Endothelial cell (in vitro differentiated cells): ENCODE results near the gene BLVRB. TPM values are rescaled to one million over a fixed set of nuclear protein-coding genes. Genes with fewer than 3 reads are reported as not detected.
"Not testable (repeated sequence)": the region's sequence is repeated elsewhere in the genome, so short reads cannot be mapped to it uniquely, and the experiment has no call there.

Experiments
- DNase-seq: peaks from one replicate; pipeline ENCODE4 v3.0.0; 2021; ENCODE audit warnings: low spot score
- H3K27ac Mint-ChIP-seq: one replicate; pipeline ENCODE4 v1.8.0; 2021; ENCODE audit warnings: mixed read lengths, inconsistent platforms; ENCODE audit not compliant: unreplicated experiment
- H3K27me3 Mint-ChIP-seq: one replicate; pipeline ENCODE4 v1.8.0; 2021; ENCODE audit warnings: mild to moderate bottlenecking, moderate library complexity, mixed read lengths, inconsistent platforms; ENCODE audit not compliant: unreplicated experiment
- H3K36me3 Mint-ChIP-seq: one replicate; pipeline ENCODE4 v1.8.0; 2021; ENCODE audit warnings: mild to moderate bottlenecking, low read depth, mixed read lengths, inconsistent platforms; ENCODE audit not compliant: unreplicated experiment
- H3K4me1 Mint-ChIP-seq: one replicate; pipeline ENCODE4 v1.8.0; 2021; ENCODE audit warnings: mild to moderate bottlenecking, mixed read lengths, inconsistent platforms; ENCODE audit not compliant: unreplicated experiment
- H3K4me3 Mint-ChIP-seq: one replicate; pipeline ENCODE4 v1.8.0; 2021; ENCODE audit warnings: mild to moderate bottlenecking, mixed read lengths, inconsistent platforms; ENCODE audit not compliant: unreplicated experiment
- H3K9me3 Mint-ChIP-seq: one replicate; pipeline ENCODE4 v1.8.0; 2021; ENCODE audit warnings: mixed read lengths, inconsistent platforms; ENCODE audit not compliant: unreplicated experiment
- total RNA-seq: library from RNA; stranded (reverse); fragmentation: NEBNext Ultra II Directional; extraction: Animal tissue kit (Norgen Biotek cat#: 25700); gene quantifications from one replicate; pipeline ENCODE4 v1.2.1, GENCODE V29; 2021; ENCODE audit not compliant: unreplicated experiment
- TF ChIP-seq, protein P1 (sequence below): fragments of 200-600 bp; sonication (generic); IDR thresholded peaks from one replicate; pipeline ENCODE4 v1.5.0; 2021; ENCODE audit warnings: antibody characterized with exemption; ENCODE audit not compliant: unreplicated experiment

Gene BLVRB
- total RNA-seq, 1 donor from 2014 or later: 17.5 TPM

DNA sequence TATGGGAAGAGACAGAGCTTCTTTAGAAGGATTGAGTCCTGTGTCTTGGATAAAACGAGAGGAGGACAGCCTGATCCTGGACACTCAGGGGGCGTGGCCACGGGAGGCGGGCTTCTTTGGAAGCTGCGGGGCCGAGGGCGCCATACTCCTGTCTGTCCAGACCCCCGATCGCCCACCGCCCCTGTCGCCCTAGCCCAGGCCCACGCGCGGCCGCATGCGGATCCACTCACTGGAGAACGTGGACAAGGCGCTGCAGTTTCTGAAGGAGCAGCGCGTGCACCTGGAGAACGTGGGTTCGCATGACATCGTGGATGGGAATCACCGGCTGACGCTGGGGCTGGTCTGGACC, 24.3 kb upstream of the BLVRB start:
- no peak for DNase-seq
- TF ChIP-seq, protein P1, sequence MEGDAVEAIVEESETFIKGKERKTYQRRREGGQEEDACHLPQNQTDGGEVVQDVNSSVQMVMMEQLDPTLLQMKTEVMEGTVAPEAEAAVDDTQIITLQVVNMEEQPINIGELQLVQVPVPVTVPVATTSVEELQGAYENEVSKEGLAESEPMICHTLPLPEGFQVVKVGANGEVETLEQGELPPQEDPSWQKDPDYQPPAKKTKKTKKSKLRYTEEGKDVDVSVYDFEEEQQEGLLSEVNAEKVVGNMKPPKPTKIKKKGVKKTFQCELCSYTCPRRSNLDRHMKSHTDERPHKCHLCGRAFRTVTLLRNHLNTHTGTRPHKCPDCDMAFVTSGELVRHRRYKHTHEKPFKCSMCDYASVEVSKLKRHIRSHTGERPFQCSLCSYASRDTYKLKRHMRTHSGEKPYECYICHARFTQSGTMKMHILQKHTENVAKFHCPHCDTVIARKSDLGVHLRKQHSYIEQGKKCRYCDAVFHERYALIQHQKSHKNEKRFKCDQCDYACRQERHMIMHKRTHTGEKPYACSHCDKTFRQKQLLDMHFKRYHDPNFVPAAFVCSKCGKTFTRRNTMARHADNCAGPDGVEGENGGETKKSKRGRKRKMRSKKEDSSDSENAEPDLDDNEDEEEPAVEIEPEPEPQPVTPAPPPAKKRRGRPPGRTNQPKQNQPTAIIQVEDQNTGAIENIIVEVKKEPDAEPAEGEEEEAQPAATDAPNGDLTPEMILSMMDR: no peak
- Mint-ChIP-seq H3K27me3 (peaks cover 2% of the 10 kb centered on the region), H3K27ac (no peak overlapping the region), H3K9me3 (peaks cover 4% of the 10 kb centered on the region), H3K36me3 (peaks cover 4% of the 10 kb centered on the region), H3K4me1 (no peaks in the 10 kb centered on the region), H3K4me3 (no peak overlapping the region)

DNA sequence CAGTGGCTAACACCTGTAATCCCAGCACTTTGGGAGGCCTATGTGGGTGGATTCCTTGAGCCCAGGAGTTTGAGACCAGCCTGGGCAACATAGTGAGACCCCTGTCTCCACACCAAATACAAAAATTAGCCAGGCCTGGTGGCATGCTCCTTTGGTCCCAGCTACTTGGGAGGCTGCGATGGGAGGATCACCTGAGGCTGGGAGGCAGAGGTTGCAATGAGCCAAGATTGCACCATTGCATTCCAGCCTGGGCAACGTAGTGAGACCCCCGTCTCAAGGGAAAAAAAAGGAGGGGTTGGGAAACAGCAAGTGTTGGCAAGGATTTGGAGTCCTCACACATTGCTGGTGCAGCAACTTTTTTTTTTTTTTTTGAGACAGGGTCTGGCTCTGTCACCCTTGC, 20.5 kb upstream of the BLVRB start:
- H3K27ac Mint-ChIP-seq: no peak overlapping the region
- DNase-seq: no peak
- H3K4me3 Mint-ChIP-seq: no peak overlapping the region
- H3K9me3 Mint-ChIP-seq: peaks cover 2% of the 10 kb centered on the region
- H3K27me3 Mint-ChIP-seq: peaks cover 2% of the 10 kb centered on the region
- peaks cover 2% of the 10 kb centered on the region for H3K36me3 Mint-ChIP-seq
- TF ChIP-seq, protein P1: no peak
- H3K4me1 Mint-ChIP-seq: no peaks in the 10 kb centered on the region

DNA sequence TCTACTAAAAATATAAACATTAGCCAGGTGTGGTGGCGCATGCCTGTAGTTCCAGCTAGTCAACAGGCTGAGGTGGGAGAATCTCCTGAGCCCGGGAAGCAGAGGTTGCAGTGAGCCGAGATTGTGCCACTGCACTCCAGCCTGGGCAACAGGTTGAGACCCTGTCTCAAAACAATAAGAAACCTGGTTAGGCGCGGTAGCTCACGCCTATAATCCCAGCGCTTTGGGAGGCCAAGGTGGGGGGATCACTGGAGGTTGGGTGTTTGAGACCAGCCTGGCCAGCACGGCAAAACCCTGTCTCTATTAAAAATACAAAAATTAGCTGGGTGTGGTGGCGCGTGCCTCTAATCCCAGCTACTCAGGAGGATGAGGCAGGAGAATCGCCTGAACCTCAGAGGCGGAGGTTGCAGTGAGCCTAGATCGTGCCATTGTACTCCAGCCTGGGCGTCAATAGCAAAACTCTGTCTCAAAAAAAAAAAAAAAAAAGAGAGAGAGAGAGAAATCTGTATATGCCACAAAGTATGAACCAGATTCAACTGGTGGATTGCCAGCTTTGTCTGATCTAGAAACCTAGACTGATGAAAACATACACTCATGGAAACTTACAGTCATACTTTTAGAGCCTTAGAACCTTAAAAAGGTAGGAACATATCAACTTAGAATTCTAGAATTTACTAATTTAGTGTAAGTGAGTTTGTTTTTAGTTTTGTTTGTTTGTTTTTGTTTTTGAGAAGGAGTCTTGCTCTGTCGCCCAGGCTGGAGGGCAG, 10.5 kb upstream of the BLVRB start:
- not testable (repeated sequence) for H3K27me3 Mint-ChIP-seq

DNA sequence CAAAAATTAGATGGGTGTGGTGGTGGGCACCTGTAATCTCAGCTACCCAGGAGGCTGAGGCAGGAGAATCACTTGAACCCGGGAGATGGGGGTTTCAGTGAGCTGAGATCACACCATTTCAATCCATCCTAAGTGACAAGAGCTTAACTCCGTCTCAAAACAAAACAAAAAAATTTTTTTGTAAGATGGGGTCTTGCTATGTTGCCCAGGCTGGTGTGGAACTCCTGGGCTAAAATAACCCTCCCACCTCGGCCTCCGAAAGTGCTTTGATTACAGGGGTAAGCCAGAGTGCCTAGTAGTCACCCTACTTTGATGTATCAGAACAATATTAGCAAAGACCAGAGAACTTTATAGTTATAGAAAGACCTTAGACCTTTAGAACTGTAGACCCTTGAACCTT, 9.2 kb upstream of the BLVRB start:
- Mint-ChIP-seq H3K9me3 (no peaks in the 10 kb centered on the region), H3K27me3 (peaks cover 3% of the 10 kb centered on the region), H3K36me3 (no peaks in the 10 kb centered on the region), H3K4me3 (no peak overlapping the region), H3K4me1 (no peaks in the 10 kb centered on the region), H3K27ac (no peak overlapping the region)
- TF ChIP-seq, protein P1: no peak
- DNase-seq: no peak

More for the DNA sequence above, 10.5 kb upstream of the BLVRB start:
- DNase-seq, H3K4me3 Mint-ChIP-seq, H3K9me3 Mint-ChIP-seq, H3K27ac Mint-ChIP-seq, H3K36me3 Mint-ChIP-seq, H3K4me1 Mint-ChIP-seq: not testable (repeated sequence)

DNA sequence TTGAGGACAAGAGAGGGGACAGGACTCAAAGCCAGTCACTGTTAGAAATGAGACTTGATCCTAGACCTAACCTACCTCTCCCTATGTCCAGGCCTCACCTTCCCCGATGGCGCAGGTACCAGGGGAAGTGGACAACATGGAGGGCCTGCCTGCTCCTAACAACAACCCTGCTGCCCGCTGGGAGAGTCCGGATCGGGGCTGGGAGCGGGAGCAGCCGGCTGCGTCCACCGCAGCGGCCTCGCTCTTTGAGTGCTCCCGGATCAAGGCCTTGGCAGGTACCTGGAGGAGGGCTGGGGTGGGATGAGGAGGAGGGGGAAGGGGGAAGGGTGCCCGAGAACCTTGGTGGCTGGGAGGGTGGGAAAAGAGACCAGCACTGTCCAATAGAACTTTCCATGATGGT, 7.0 kb upstream of the BLVRB start:
- no peak overlapping the region for H3K4me3 Mint-ChIP-seq
- TF ChIP-seq, protein P1: no peak
- no peaks in the 10 kb centered on the region for H3K36me3 Mint-ChIP-seq
- no peaks in the 10 kb centered on the region for H3K9me3 Mint-ChIP-seq
- DNase-seq: no peak
- H3K27ac Mint-ChIP-seq: no peak overlapping the region
- H3K27me3 Mint-ChIP-seq: peaks cover 8% of the 10 kb centered on the region
- no peaks in the 10 kb centered on the region for H3K4me1 Mint-ChIP-seq
